ENCODE data around the gene GAL.

Gene GAL

GRCh38 chr11:68674461-68674860 lies 9.9 kb upstream of the GAL start:
- H3K27me3 ChIP-seq (ENCODE audit: insufficient read depth, poor library complexity, severe bottlenecking): no peaks in the 10 kb centered on the region
- H3K27ac ChIP-seq (replicated peaks): no peak overlapping the region
- H3K4me3 ChIP-seq (replicated peaks; ENCODE audit: insufficient read depth, low read length): no peak overlapping the region
- no peak for DNase-seq (ENCODE audit: low read depth in 1 of 2, low spot score in 1 of 2)
- TF ChIP-seq, protein P1, sequence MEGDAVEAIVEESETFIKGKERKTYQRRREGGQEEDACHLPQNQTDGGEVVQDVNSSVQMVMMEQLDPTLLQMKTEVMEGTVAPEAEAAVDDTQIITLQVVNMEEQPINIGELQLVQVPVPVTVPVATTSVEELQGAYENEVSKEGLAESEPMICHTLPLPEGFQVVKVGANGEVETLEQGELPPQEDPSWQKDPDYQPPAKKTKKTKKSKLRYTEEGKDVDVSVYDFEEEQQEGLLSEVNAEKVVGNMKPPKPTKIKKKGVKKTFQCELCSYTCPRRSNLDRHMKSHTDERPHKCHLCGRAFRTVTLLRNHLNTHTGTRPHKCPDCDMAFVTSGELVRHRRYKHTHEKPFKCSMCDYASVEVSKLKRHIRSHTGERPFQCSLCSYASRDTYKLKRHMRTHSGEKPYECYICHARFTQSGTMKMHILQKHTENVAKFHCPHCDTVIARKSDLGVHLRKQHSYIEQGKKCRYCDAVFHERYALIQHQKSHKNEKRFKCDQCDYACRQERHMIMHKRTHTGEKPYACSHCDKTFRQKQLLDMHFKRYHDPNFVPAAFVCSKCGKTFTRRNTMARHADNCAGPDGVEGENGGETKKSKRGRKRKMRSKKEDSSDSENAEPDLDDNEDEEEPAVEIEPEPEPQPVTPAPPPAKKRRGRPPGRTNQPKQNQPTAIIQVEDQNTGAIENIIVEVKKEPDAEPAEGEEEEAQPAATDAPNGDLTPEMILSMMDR (IDR thresholded peaks at IDR 0.05; ENCODE audit: insufficient read depth, low read length): no peak
- TF ChIP-seq SPI1 (IDR thresholded peaks at IDR 0.05; ENCODE audit: borderline replicate concordance, low read depth) (no peak), REST (IDR thresholded peaks at IDR 0.05; ENCODE audit: insufficient replicate concordance, low read depth) (no peak), POLR2AphosphoS5 (IDR thresholded peaks at IDR 0.05; ENCODE audit: low read depth) (no peak), GABPA (IDR thresholded peaks at IDR 0.05; ENCODE audit: low read depth) (no peak)

- TF ChIP-seq, protein P1 (IDR thresholded peaks at IDR 0.05; ENCODE audit: insufficient read depth, low read length): no peak
- TF ChIP-seq REST (IDR thresholded peaks at IDR 0.05; ENCODE audit: insufficient replicate concordance, low read depth) (no peak), GABPA (IDR thresholded peaks at IDR 0.05; ENCODE audit: low read depth) (no peak), SPI1 (IDR thresholded peaks at IDR 0.05; ENCODE audit: borderline replicate concordance, low read depth) (no peak), POLR2AphosphoS5 (IDR thresholded peaks at IDR 0.05; ENCODE audit: low read depth) (no peak)
- no peak overlapping the region for H3K4me3 ChIP-seq (replicated peaks; ENCODE audit: insufficient read depth, low read length)
- no peak overlapping the region for H3K27ac ChIP-seq (replicated peaks)
- no peaks in the 10 kb centered on the region for H3K27me3 ChIP-seq (ENCODE audit: insufficient read depth, poor library complexity, severe bottlenecking)
- DNase-seq (ENCODE audit: low read depth in 1 of 2, low spot score in 1 of 2): no peak
Observed at GRCh38 chr11:68677432-68677831, 6.9 kb upstream of the GAL start.

DNA sequence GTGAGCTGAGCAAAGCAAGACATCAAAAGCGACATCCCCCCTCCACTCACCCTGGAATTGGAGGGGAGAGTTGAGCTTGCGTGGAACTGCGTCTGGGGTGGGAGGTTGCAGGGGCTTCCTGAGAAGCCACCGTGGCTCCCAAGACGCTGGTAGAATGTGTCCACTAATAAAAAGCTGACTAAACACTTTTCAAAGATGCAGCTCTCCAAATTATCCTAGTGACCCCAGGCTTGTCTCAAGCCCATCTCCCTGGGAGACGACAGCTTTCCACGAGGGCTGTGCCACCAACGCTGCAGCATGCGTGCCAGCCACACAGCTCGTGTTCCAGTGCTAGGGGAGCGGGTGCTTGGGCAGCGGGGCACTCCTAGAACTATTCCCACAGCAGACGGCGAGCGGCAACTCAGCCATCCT lies 6.3 kb upstream of the GAL start:
- DNase-seq (ENCODE audit: low read depth in 1 of 2, low spot score in 1 of 2): no peak
- H3K27me3 ChIP-seq (ENCODE audit: insufficient read depth, poor library complexity, severe bottlenecking): no peaks in the 10 kb centered on the region
- no peak for TF ChIP-seq POLR2AphosphoS5 (IDR thresholded peaks at IDR 0.05; ENCODE audit: low read depth)
- no peak for TF ChIP-seq SPI1 (IDR thresholded peaks at IDR 0.05; ENCODE audit: borderline replicate concordance, low read depth)
- no peak for TF ChIP-seq GABPA (IDR thresholded peaks at IDR 0.05; ENCODE audit: low read depth)
- TF ChIP-seq REST (IDR thresholded peaks at IDR 0.05; ENCODE audit: insufficient replicate concordance, low read depth): no peak
- TF ChIP-seq, protein P1 (IDR thresholded peaks at IDR 0.05; ENCODE audit: insufficient read depth, low read length): no peak
- H3K27ac ChIP-seq (replicated peaks): no peak overlapping the region
- no peak overlapping the region for H3K4me3 ChIP-seq (replicated peaks; ENCODE audit: insufficient read depth, low read length)

Measured in HL-60 (cell line).